HCT116 (cell line): Measurements from ENCODE around the gene MAML3. TPM values are rescaled to one million over a fixed set of nuclear protein-coding genes. Genes with fewer than 3 reads are reported as not detected.

Source experiments
- ATAC-seq: fragments of 200-7000 bp; cut with Tn5 transposase; 2 replicates; pipeline ENCODE4 v1.9.1; 2020; ENCODE audit warnings: mild to moderate bottlenecking, moderate library complexity
- BruUV-seq: library from RNA; stranded (reverse); fragments of 400-500 nt; replicated peaks from 2 replicates; lab custom pipeline; 2021; lab: Mats Ljungman, UMichigan
- CTCF ChIA-PET: fragments of 300-600 bp; sonication (Branson Sonifier 250); formaldehyde crosslinking; loops from one replicate; lab custom pipeline; 2021; ENCODE audit warnings: antibody characterized with exemption; lab: Charles Lee
- POLR2A ChIA-PET: fragments of 300-600, 350-600 bp; sonication (Branson Sonifier 250); formaldehyde crosslinking; loops from one replicate; lab custom pipeline; 2021; ENCODE audit warnings: antibody characterized with exemption; lab: Charles Lee
- RAD21 ChIA-PET, 2 experiments: fragments of 300-600 bp; sonication (Branson Sonifier 250); formaldehyde crosslinking; loops; one replicate each; lab custom pipeline; 2023; ENCODE audit warnings: low total read pairs in 2 of 2; ENCODE audit not compliant: uncharacterized antibody in 2 of 2, unreplicated experiment in 2 of 2, low non-redundant PET in 1 of 2; lab: Charles Lee
- DNase-seq: peaks from one replicate; pipeline ENCODE4 v3.0.0-alpha.2; 2010; ENCODE audit warnings: low read depth, low spot score
- H2AFZ ChIP-seq: fragments of 200-600 bp; shearing (Covaris generic), sonication (generic); 2 replicates; pipeline ENCODE4 v1.6.1; 2017; ENCODE audit warnings: low read depth, mixed run types, mixed read lengths, antibody characterized with exemption, low read length; ENCODE audit not compliant: poor library complexity, severe bottlenecking
- H3K27ac ChIP-seq: 2 replicates; pipeline ENCODE4 v1.5.1; 2012; ENCODE audit warnings: low read depth, low read length
- H3K27me3 ChIP-seq: fragments of 200-600 bp; sonication (generic); 2 replicates; pipeline ENCODE4 v1.6.1; 2016; ENCODE audit warnings: mixed run types, low read length, mixed read lengths; ENCODE audit not compliant: insufficient read depth
- H3K36me3 ChIP-seq, 2 experiments: fragments of 200-500 bp in 1 of 2; fragments of 200-600 bp in 1 of 2; sonication (Bioruptor generic) in 1 of 2; sonication (generic) in 1 of 2; 2 replicates each; pipeline versions ENCODE4 v1.5.1 to v1.6.1; 2014 to 2016; ENCODE audit warnings: low read length in 2 of 2, inconsistent platforms in 1 of 2, mixed read lengths in 1 of 2, mixed run types in 1 of 2; ENCODE audit not compliant: insufficient read depth in 2 of 2, control insufficient read depth in 1 of 2
- H3K4me1 ChIP-seq, 2 experiments: fragments of 200-600 bp in 1 of 2; sonication (generic) in 1 of 2; 2 replicates each; pipeline versions ENCODE4 v1.5.1 to v1.6.1; 2012 to 2017; ENCODE audit warnings: low read length in 2 of 2, inconsistent platforms in 1 of 2, mild to moderate bottlenecking in 1 of 2, mixed read lengths in 1 of 2, mixed run types in 1 of 2, moderate library complexity in 1 of 2; ENCODE audit not compliant: insufficient read depth in 2 of 2, control insufficient read depth in 1 of 2
- H3K4me2 ChIP-seq: fragments of 200-600 bp; sonication (generic); 2 replicates; pipeline ENCODE4 v1.6.1; 2017; ENCODE audit warnings: mixed run types, low read length, mixed read lengths
- H3K4me3 ChIP-seq, 2 experiments: fragments of 200-600 bp in 1 of 2; sonication (generic) in 1 of 2; replicated peaks in 1 of 2; 2 replicates each; pipeline ENCODE4 v1.5.1; 2011 to 2016; ENCODE audit warnings: low read length in 2 of 2, control low read depth in 1 of 2, low read depth in 1 of 2, mild to moderate bottlenecking in 1 of 2, mixed read lengths in 1 of 2, mixed run types in 1 of 2
- H3K79me2 ChIP-seq: fragments of 200-600 bp; sonication (generic); 2 replicates; pipeline ENCODE4 v1.6.1; 2017; ENCODE audit warnings: mild to moderate bottlenecking, mixed run types, low read length, moderate library complexity, mixed read lengths; ENCODE audit not compliant: insufficient read depth
- H3K9ac ChIP-seq: fragments of 200-600 bp; sonication (generic); 2 replicates; pipeline ENCODE4 v1.6.1; 2016; ENCODE audit warnings: low read length, mixed read lengths
- H3K9me2 ChIP-seq: fragments of 200-600 bp; sonication (generic), shearing (Covaris generic); 2 replicates; pipeline ENCODE4 v1.6.1; 2017; ENCODE audit warnings: mixed run types, mild to moderate bottlenecking, moderate library complexity; ENCODE audit not compliant: insufficient read depth
- H3K9me3 ChIP-seq, 2 experiments: fragments of 200-500 bp in 1 of 2; fragments of 200-600 bp in 1 of 2; sonication (Bioruptor generic) in 1 of 2; sonication (generic) in 1 of 2; 2 replicates each; pipeline ENCODE4 v1.6.1; 2014 to 2017; ENCODE audit warnings: low read length in 2 of 2, mixed read lengths in 2 of 2, inconsistent platforms in 1 of 2, low read depth in 1 of 2, mild to moderate bottlenecking in 1 of 2, mixed run types in 1 of 2, moderate library complexity in 1 of 2; ENCODE audit not compliant: control insufficient read depth in 1 of 2, insufficient read depth in 1 of 2
- H4K20me1 ChIP-seq: fragments of 200-600 bp; sonication (generic), shearing (Covaris generic); 2 replicates; pipeline ENCODE4 v1.6.1; 2017; ENCODE audit warnings: mixed run types, mild to moderate bottlenecking, moderate library complexity; ENCODE audit not compliant: insufficient read depth
- ATF3 ChIP-seq: IDR thresholded peaks from 2 replicates; pipeline ENCODE4 v1.6.1; 2012
- CTCF ChIP-seq, 3 experiments: fragments of 200-600 bp in 1 of 3; sonication (generic) in 1 of 3; IDR thresholded peaks in 2 of 3; conservative IDR thresholded peaks in 1 of 3; 2 replicates each; pipeline ENCODE4 v1.5.1; 2012 to 2017; ENCODE audit warnings: low read depth in 2 of 3, low read length in 2 of 3, antibody characterized with exemption in 1 of 3, borderline replicate concordance in 1 of 3, control low read depth in 1 of 3, mild to moderate bottlenecking in 1 of 3, mixed read lengths in 1 of 3, mixed run types in 1 of 3, moderate library complexity in 1 of 3; ENCODE audit not compliant: insufficient read depth in 1 of 3
- EZH2 ChIP-seq: fragments of 200-600 bp; sonication (generic); IDR thresholded peaks from 2 replicates; pipeline ENCODE4 v1.6.1; 2017; ENCODE audit warnings: antibody characterized with exemption, mixed run types
- JUND ChIP-seq: IDR thresholded peaks from 2 replicates; pipeline ENCODE4 v1.6.1; 2012
- POLR2AphosphoS5 ChIP-seq: IDR thresholded peaks from 2 replicates; pipeline ENCODE4 v1.6.1; 2011; ENCODE audit warnings: mild to moderate bottlenecking, low read depth, low read length, moderate library complexity
- RAD21 ChIP-seq: IDR thresholded peaks from 2 replicates; pipeline ENCODE4 v1.6.1; 2012; ENCODE audit warnings: low read depth, mild to moderate bottlenecking
- REST ChIP-seq: IDR thresholded peaks from 2 replicates; pipeline ENCODE4 v1.6.1; 2012; ENCODE audit warnings: low read depth
- SIN3A ChIP-seq: IDR thresholded peaks from 2 replicates; pipeline ENCODE4 v1.6.1; 2012; ENCODE audit warnings: low read depth
- SP1 ChIP-seq: IDR thresholded peaks from 2 replicates; pipeline ENCODE4 v1.6.1; 2012; ENCODE audit warnings: low read depth
- TCF7L2 ChIP-seq: IDR thresholded peaks from 2 replicates; pipeline ENCODE4 v1.7.0; 2011; ENCODE audit warnings: borderline replicate concordance, inconsistent platforms; ENCODE audit not compliant: insufficient read depth, insufficient read length; ENCODE audit errors: extremely low read depth
- YY1 ChIP-seq: IDR thresholded peaks from 2 replicates; pipeline ENCODE4 v1.6.1; 2011; ENCODE audit warnings: low read length, low read depth, moderate library complexity, mild to moderate bottlenecking; ENCODE audit not compliant: insufficient replicate concordance; ENCODE audit errors: extremely low read depth
- ZFX ChIP-seq: fragments of 450-650 bp; IDR thresholded peaks from 2 replicates; pipeline ENCODE4 v1.6.1; 2017
- ZNF274 ChIP-seq: fragments of 200-500 bp; sonication (Bioruptor generic); IDR thresholded peaks from 2 replicates; pipeline ENCODE4 v1.6.1; 2014; ENCODE audit warnings: mild to moderate bottlenecking, low read depth, low read length, inconsistent platforms
- intact Hi-C: fragments of 100-400 bp; cut with micrococcal nuclease; formaldehyde crosslinking; loops from 2 replicates; pipeline ENCODE4 v1.10.0; 2022
- total RNA-seq: library from RNA; stranded (reverse); gene quantifications from one replicate; pipeline ENCODE4 v1.2.1, GENCODE V29; 2021; ENCODE audit not compliant: unreplicated experiment

Gene MAML3
- total RNA-seq, 1 experiment from 2014 or later, result 3.1 TPM

- no peak for ATAC-seq
- ChIA-PET RAD21 (no interaction called here), CTCF (no interaction called here), POLR2A (interaction anchor here (0.8 kb wide), 1 partner anchor 9 kb away, joined by 3 read pairs; no protein-coding TSS in a partner anchor)
- no peak overlapping the region for H3K4me2 ChIP-seq
- H4K20me1 ChIP-seq, result no peaks in the 10 kb centered on the region
- H3K27ac ChIP-seq, result no peak overlapping the region
- TF ChIP-seq REST (no peak), JUND (no peak), SIN3A (no peak), ATF3 (no peak), POLR2AphosphoS5 (no peak), CTCF (IDR thresholded peaks at IDR 0.05 in 2 of 3, conservative IDR thresholded peaks at IDR 0.05 in 1 of 3; ENCODE audit: borderline replicate concordance in 1 of 3, insufficient read depth in 1 of 3, low read depth in 2 of 3, low read length in 2 of 3) (no peak), RAD21 (no peak), SP1 (no peak), EZH2 (no peak), YY1 (no peak), TCF7L2 (no peak), ZNF274 (no peak), ZFX (no peak)
- no peaks in the 10 kb centered on the region for H3K9me2 ChIP-seq
- no peak overlapping the region for H3K9ac ChIP-seq
- no TSS peak for BruUV-seq
- no peaks in the 10 kb centered on the region for H3K36me3 ChIP-seq
- no peaks in the 10 kb centered on the region for H3K79me2 ChIP-seq
- H3K4me3 ChIP-seq, result no peak overlapping the region
- intact Hi-C loops, result no loop called here
- no peaks in the 10 kb centered on the region for H3K27me3 ChIP-seq
- H3K9me3 ChIP-seq, result no peaks in the 10 kb centered on the region
- no peak for DNase-seq
- peaks cover 3 to 16% of the 10 kb centered on the region in 2 experiments; a peak in 3 of 4 replicates for H3K4me1 ChIP-seq
- H2AFZ ChIP-seq, result no peak overlapping the region
Measured at GRCh38 chr4:140141210-140141835, 12.7 kb downstream of the MAML3 start.
